DMS114 treated with DMSO at 0.1 percent for 48 hours (cell line): ENCODE results near the gene EREG.

Source experiments
- DNase-seq: peaks from one replicate; lab custom pipeline; 2025; ENCODE audit not compliant: unreplicated experiment; lab: John Stamatoyannopoulos, UW

Gene EREG

GRCh38 chr4:74423104-74423503 lies 58.2 kb downstream of the EREG start:
- DNase-seq: no peak

- no peak for DNase-seq
Observed at GRCh38 chr4:74424111-74424510, 59.2 kb downstream of the EREG start.

GRCh38 chr4:74426101-74426500 lies 61.2 kb downstream of the EREG start:
- no peak for DNase-seq

GRCh38 chr4:74428276-74428675 lies 63.3 kb downstream of the EREG start:
- no peak for DNase-seq

- DNase-seq: no peak
Observed at GRCh38 chr4:74431113-74431826, 66.3 kb downstream of the EREG start.

GRCh38 chr4:74433043-74433442 lies 68.1 kb downstream of the EREG start:
- no peak for DNase-seq

GRCh38 chr4:74433541-74434172 lies 68.7 kb downstream of the EREG start:
- no peak for DNase-seq

GRCh38 chr4:74435296-74435695 lies 70.4 kb downstream of the EREG start:
- no peak for DNase-seq

- DNase-seq: no peak
Observed at GRCh38 chr4:74437866-74438265, 72.9 kb downstream of the EREG start.
